Coronary artery (tissue), 2 donors: ENCODE results near the gene MAFF.
"Not testable (repeated sequence)": the region's sequence is repeated elsewhere in the genome, so short reads cannot be mapped to it uniquely, and the experiment has no call there.

Experiments used
- DNase-seq: peaks from one replicate; pipeline ENCODE4 v3.0.0-alpha.2; 2017; ENCODE audit warnings: low spot score
- H3K27ac ChIP-seq, 2 donors: fragments of 200-600 bp; sonication (generic); one replicate each; pipeline ENCODE4 v1.5.1; 2016 to 2019
- H3K4me3 ChIP-seq: fragments of 200-600 bp; sonication (generic); 2 replicates; pipeline ENCODE4 v1.5.1; 2016; ENCODE audit warnings: mild to moderate bottlenecking, moderate library complexity
- CTCF ChIP-seq: fragments of 200-600 bp; sonication (generic); IDR thresholded peaks from one replicate; pipeline ENCODE4 v1.5.1; 2019; ENCODE audit warnings: antibody characterized with exemption

Gene MAFF

GRCh38 chr22:38201711-38202436, at the start of gene MAFF:
Gene MAFF (plus strand): TSS chr22:38201994. CDS start chr22:38213854, 11,860 bp downstream.
- no peak for TF ChIP-seq CTCF
- Histone ChIP-seq H3K27ac (peak within 1 kb of the TSS; percentile 99), H3K4me3 (peak within 1 kb of the TSS; percentile 92)
- peak; percentile 98 for DNase-seq

GRCh38 chr22:38153821-38154562, 47.8 kb upstream of the MAFF start:
- TF ChIP-seq CTCF = no peak
- H3K27ac ChIP-seq = no peak overlapping the region
- peak; percentile 54 for DNase-seq
- H3K4me3 ChIP-seq = no peak overlapping the region

DNA sequence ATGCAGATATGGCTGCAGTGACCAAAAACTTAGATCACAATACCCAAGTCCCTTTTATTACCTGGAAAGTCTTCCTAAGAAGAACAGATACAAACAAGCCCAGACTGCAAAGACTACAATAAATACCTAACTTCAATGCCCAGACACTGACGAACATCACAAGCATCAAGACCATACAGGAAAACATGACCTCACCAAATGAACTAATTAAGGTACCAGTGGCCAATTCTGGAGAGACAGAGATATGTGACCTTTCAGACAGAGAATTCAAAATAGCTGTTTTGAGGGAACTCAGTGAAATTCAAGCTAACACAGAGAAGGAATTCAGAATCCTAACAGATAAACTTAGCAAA, 47.3 kb upstream of the MAFF start:
- not testable (repeated sequence) for DNase-seq, H3K27ac ChIP-seq, H3K4me3 ChIP-seq

GRCh38 chr22:38155703-38156102, 46.1 kb upstream of the MAFF start:
- DNase-seq = no peak
- TF ChIP-seq CTCF = no peak
- Histone ChIP-seq H3K4me3 (no peak overlapping the region), H3K27ac (no peak overlapping the region)

- no peak overlapping the region for H3K27ac ChIP-seq
- no peak overlapping the region for H3K4me3 ChIP-seq
- peak; percentile 66 for DNase-seq
- no peak for TF ChIP-seq CTCF
Measured at GRCh38 chr22:38162881-38163843, 38.6 kb upstream of the MAFF start.

DNA sequence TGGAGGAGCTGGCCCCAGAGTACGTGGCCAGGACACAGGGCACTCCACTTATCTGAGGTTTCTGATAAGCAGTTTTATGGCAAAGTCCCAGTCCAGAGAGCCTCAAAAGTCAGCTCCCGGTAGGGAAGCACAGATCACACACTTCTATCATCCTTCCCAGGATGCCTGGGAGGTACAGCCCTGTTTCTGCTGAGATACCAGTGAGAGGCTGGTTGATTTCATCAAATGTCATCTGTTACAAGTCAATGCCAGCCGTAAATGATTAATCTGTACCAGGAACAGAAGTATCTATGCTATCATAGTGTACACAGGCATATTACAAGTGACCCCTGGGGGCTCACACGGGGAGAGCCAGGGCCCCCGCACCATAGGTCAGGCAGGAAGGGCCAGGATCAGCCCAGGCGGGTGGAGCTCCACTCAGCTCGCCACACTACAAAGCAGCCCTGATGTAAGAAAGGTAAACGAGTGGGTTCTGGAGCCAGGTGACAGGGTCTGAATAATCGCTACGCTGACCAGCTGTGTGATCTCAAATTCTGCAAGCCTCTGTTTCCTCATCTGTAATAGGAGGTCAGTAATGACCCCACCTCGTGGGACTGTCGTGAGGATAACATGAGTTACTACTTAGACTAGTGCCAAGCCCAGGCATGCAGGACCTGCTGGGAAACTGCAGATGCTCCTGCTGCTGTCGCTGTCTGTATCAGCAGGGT, 37.8 kb upstream of the MAFF start:
- peak; percentile 63 for DNase-seq
- Histone ChIP-seq H3K27ac (no peak overlapping the region), H3K4me3 (no peak overlapping the region)
- no peak for TF ChIP-seq CTCF

DNA sequence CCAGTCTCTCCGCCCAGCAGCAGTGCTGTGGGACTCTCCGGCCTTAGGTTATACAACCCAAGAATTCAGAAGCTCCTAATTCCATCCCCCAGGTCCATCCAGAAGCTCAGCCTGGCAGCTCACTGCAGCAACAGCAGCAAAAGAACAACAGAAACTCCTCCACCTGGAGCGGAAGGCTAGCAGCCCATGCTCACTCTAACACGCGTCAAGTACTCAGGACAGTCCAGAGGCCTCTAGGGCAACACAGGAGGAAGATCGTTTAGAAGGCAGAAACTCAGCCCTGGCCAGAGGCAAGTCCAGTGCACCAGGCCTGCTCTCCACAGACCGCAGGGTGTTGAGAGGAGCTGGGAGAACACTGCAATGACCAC, 37.3 kb upstream of the MAFF start:
- no peak overlapping the region for H3K27ac ChIP-seq
- DNase-seq = no peak
- no peak overlapping the region for H3K4me3 ChIP-seq
- TF ChIP-seq CTCF = no peak
